Liver (tissue), 9 donors: ENCODE results near the gene ABCC2. TPM values are rescaled to one million over a fixed set of nuclear protein-coding genes. Genes with fewer than 3 reads are reported as not detected.
A peak's percentile ranks its signal among the peaks of the same experiment; 100 is the strongest.

ENCODE experiments used
- DNase-seq: peaks from one replicate; pipeline ENCODE4 v3.0.0-alpha.2; 2017; ENCODE audit warnings: low spot score
- H3K27ac ChIP-seq, 2 donors: one replicate each; pipeline ENCODE4 v1.7.0; 2013; ENCODE audit warnings: inconsistent platforms in 2 of 2, low read length in 2 of 2, control low read depth in 1 of 2, low read depth in 1 of 2, mild to moderate bottlenecking in 1 of 2
- H3K27me3 ChIP-seq, 4 donors: one replicate each; pipeline versions ENCODE4 v1.6.1 to v1.7.0; 2013; ENCODE audit warnings: low read length in 3 of 4, inconsistent platforms in 1 of 4, mild to moderate bottlenecking in 1 of 4, moderate library complexity in 1 of 4; ENCODE audit not compliant: control insufficient read depth in 4 of 4, insufficient read depth in 4 of 4
- H3K36me3 ChIP-seq, 4 donors: one replicate each; pipeline versions ENCODE4 v1.6.1 to v1.7.0; 2013; ENCODE audit warnings: low read length in 3 of 4, mild to moderate bottlenecking in 3 of 4, low read depth in 1 of 4, moderate library complexity in 1 of 4; ENCODE audit not compliant: control insufficient read depth in 4 of 4, insufficient read depth in 3 of 4
- H3K4me1 ChIP-seq, 4 donors: one replicate each; pipeline versions ENCODE4 v1.6.1 to v1.7.0; 2013; ENCODE audit warnings: low read length in 3 of 4, mild to moderate bottlenecking in 3 of 4, moderate library complexity in 1 of 4; ENCODE audit not compliant: control insufficient read depth in 4 of 4, insufficient read depth in 4 of 4
- H3K4me3 ChIP-seq, 3 donors: one replicate each; pipeline versions ENCODE4 v1.6.1 to v1.7.0; 2013; ENCODE audit warnings: low read length in 3 of 3, control low read depth in 1 of 3, low read depth in 1 of 3, mild to moderate bottlenecking in 1 of 3
- H3K9ac ChIP-seq, 2 donors: one replicate each; pipeline ENCODE4 v1.7.0; 2013; ENCODE audit warnings: low read length in 2 of 2, mild to moderate bottlenecking in 2 of 2, moderate library complexity in 2 of 2, control low read depth in 1 of 2, low read depth in 1 of 2
- H3K9me3 ChIP-seq, 4 donors: one replicate each; pipeline versions ENCODE4 v1.6.1 to v1.7.0; 2013; ENCODE audit warnings: low read length in 3 of 4; ENCODE audit not compliant: control insufficient read depth in 4 of 4
- ATF3 ChIP-seq: IDR thresholded peaks from 2 replicates; pipeline ENCODE4 v1.6.1; 2016; ENCODE audit warnings: antibody characterized with exemption
- CTCF ChIP-seq: fragments of 150-350 bp; IDR thresholded peaks from 2 replicates; pipeline ENCODE4 v1.5.1; 2017; ENCODE audit warnings: improper control_type of control experiment, low read depth, low read length; ENCODE audit not compliant: missing input control
- EGR1 ChIP-seq, 2 donors: IDR thresholded peaks; 2 replicates each; pipeline ENCODE4 v1.6.1; 2016 to 2018; ENCODE audit warnings: antibody characterized with exemption in 2 of 2, low read depth in 2 of 2
- FOXA1 ChIP-seq: IDR thresholded peaks from 2 replicates; pipeline ENCODE4 v1.6.1; 2016; ENCODE audit warnings: antibody characterized with exemption
- FOXA2 ChIP-seq: IDR thresholded peaks from 2 replicates; pipeline ENCODE4 v1.6.1; 2016; ENCODE audit warnings: antibody characterized with exemption
- GABPA ChIP-seq, 2 donors: IDR thresholded peaks in 1 of 2; conservative IDR thresholded peaks in 1 of 2; 2 replicates each; pipeline ENCODE4 v1.6.1; 2016; ENCODE audit warnings: antibody characterized with exemption in 2 of 2, mild to moderate bottlenecking in 1 of 2, moderate library complexity in 1 of 2
- HNF4A ChIP-seq, 2 donors: conservative IDR thresholded peaks; 2 replicates each; pipeline ENCODE4 v1.6.1; 2016; ENCODE audit warnings: antibody characterized with exemption in 2 of 2, mild to moderate bottlenecking in 2 of 2
- HNF4G ChIP-seq: IDR thresholded peaks from 2 replicates; pipeline ENCODE4 v1.6.1; 2016; ENCODE audit warnings: antibody characterized with exemption
- JUND ChIP-seq, 2 donors: IDR thresholded peaks; 2 replicates each; pipeline ENCODE4 v1.6.1; 2016; ENCODE audit warnings: antibody characterized with exemption in 2 of 2
- MAX ChIP-seq: IDR thresholded peaks from 2 replicates; pipeline ENCODE4 v1.6.1; 2016; ENCODE audit warnings: antibody characterized with exemption
- NR2F2 ChIP-seq: IDR thresholded peaks from 2 replicates; pipeline ENCODE4 v1.6.1; 2016; ENCODE audit warnings: antibody characterized with exemption
- RAD21 ChIP-seq, 2 donors: IDR thresholded peaks; 2 replicates each; pipeline ENCODE4 v1.6.1; 2016; ENCODE audit warnings: antibody characterized with exemption in 2 of 2, mild to moderate bottlenecking in 2 of 2
- REST ChIP-seq: IDR thresholded peaks from 2 replicates; pipeline ENCODE4 v1.6.1; 2016; ENCODE audit warnings: antibody characterized with exemption, mild to moderate bottlenecking
- RXRA ChIP-seq, 2 donors: IDR thresholded peaks; 2 replicates each; pipeline ENCODE4 v1.6.1; 2017 to 2018; ENCODE audit warnings: antibody characterized with exemption in 2 of 2, mild to moderate bottlenecking in 1 of 2
- SP1 ChIP-seq: IDR thresholded peaks from 2 replicates; pipeline ENCODE4 v1.6.1; 2018; ENCODE audit warnings: antibody characterized with exemption, mild to moderate bottlenecking
- TAF1 ChIP-seq: conservative IDR thresholded peaks from 2 replicates; pipeline ENCODE4 v1.6.1; 2016; ENCODE audit warnings: antibody characterized with exemption, mild to moderate bottlenecking
- YY1 ChIP-seq: IDR thresholded peaks from 2 replicates; pipeline ENCODE4 v1.6.1; 2016; ENCODE audit warnings: antibody characterized with exemption, mild to moderate bottlenecking
- ZBTB33 ChIP-seq: IDR thresholded peaks from 2 replicates; pipeline ENCODE4 v1.6.1; 2016; ENCODE audit warnings: antibody characterized with exemption
- WGBS: extraction: QIAGEN DNeasy Blood & Tissue Kit; methylation state at CpG from one replicate; pipeline ENCODE4 v1.1.7; 2013; 5-methylcytosine and 5-hydroxymethylcytosine counted together
- polyA plus RNA-seq, 2 donors: library from polyadenylated mRNA; stranded (reverse) in 1 of 2; unstranded in 1 of 2; fragments of 200-250 nt in 1 of 2; fragments of >200 nt in 1 of 2; fragmentation: Nextera tagmentation in 1 of 2; extraction: Ambion mirVana in 1 of 2; gene quantifications; one replicate each; pipeline versions ENCODE4 v1.2.1 to v1.2.3, GENCODE V29; 2013 to 2015
- total RNA-seq, 2 donors: library from RNA; depleted of rRNA; stranded (reverse); fragments of >200 nt; gene quantifications; one replicate each; pipeline ENCODE4 v1.2.3, GENCODE V29; 2014
- donor health status: healthy.
- donor health status: healthy.
- donor health status: healthy.
- donor health status: healthy.
- donor health status: healthy.

Gene ABCC2
- total RNA-seq: 100 to 1,000 TPM in 1 of 2 donors, 10 to 100 TPM in 1; 45.6 to 234 TPM
- polyA plus RNA-seq: 10 to 100 TPM; 67.7 to 72.5 TPM

- H3K4me3 ChIP-seq: peak within 1 kb of the TSS; percentile 59 to 80 (median 72)
- H3K27ac ChIP-seq: peak within 1 kb of the TSS; percentile 68 to 76
These were observed at the start of gene ABCC2 for GRCh38 chr10:99782447-99783286. TSS of gene ABCC2 (plus strand) at chr10:99782640. CDS start at chr10:99782845, 205 bp downstream.

More at GRCh38 chr10:99782447-99783286, at the start of gene ABCC2:
- peaks cover 0 to 9% (median 5%) of the 10 kb centered on the region in 4 donors for H3K36me3 ChIP-seq
- H3K9ac ChIP-seq: peak within 1 kb of the TSS; percentile 78 to 80
- peak; percentile 87 for TF ChIP-seq FOXA2
- TF ChIP-seq JUND (IDR thresholded peaks at IDR 0.05): peak; percentile 71 to 93
- TF ChIP-seq GABPA (IDR thresholded peaks at IDR 0.05 in 1 of 2, conservative IDR thresholded peaks at IDR 0.05 in 1 of 2): peak in 1 of 2 donors; percentile 54
- peak; percentile 81 for TF ChIP-seq ZBTB33
- TF ChIP-seq RXRA (IDR thresholded peaks at IDR 0.05): peak; percentile 79 to 93
- TF ChIP-seq HNF4A (conservative IDR thresholded peaks at IDR 0.05): peak; percentile 89 to 96
- TF ChIP-seq REST: peak; percentile 79
- peak; percentile 81 for TF ChIP-seq HNF4G
- peak; percentile 86 for TF ChIP-seq FOXA1
- peak in 1 of 2 donors; percentile 73 for TF ChIP-seq EGR1 (IDR thresholded peaks at IDR 0.05; ENCODE audit: low read depth in 2 of 2)
- peak; percentile 94 for TF ChIP-seq YY1
- peak; percentile 52 to 64 for TF ChIP-seq RAD21 (IDR thresholded peaks at IDR 0.05)
- no peak for TF ChIP-seq NR2F2
- peak; percentile 92 for TF ChIP-seq TAF1
- peak; percentile 85 for TF ChIP-seq SP1
- peak; percentile 76 for TF ChIP-seq MAX
- peak; percentile 39 for TF ChIP-seq ATF3
- TF ChIP-seq CTCF: no peak
- no peaks in the 10 kb centered on the region for H3K27me3 ChIP-seq
- DNase-seq: no peak
- H3K4me1 ChIP-seq: peaks cover 12 to 46% (median 35%) of the 10 kb centered on the region in 4 donors
- WGBS: 35% methylated on average over 7 of the region's 7 CpGs
- no peaks in the 10 kb centered on the region for H3K9me3 ChIP-seq
